ENCODE results near the gene FAM107B.

Gene FAM107B

DNA sequence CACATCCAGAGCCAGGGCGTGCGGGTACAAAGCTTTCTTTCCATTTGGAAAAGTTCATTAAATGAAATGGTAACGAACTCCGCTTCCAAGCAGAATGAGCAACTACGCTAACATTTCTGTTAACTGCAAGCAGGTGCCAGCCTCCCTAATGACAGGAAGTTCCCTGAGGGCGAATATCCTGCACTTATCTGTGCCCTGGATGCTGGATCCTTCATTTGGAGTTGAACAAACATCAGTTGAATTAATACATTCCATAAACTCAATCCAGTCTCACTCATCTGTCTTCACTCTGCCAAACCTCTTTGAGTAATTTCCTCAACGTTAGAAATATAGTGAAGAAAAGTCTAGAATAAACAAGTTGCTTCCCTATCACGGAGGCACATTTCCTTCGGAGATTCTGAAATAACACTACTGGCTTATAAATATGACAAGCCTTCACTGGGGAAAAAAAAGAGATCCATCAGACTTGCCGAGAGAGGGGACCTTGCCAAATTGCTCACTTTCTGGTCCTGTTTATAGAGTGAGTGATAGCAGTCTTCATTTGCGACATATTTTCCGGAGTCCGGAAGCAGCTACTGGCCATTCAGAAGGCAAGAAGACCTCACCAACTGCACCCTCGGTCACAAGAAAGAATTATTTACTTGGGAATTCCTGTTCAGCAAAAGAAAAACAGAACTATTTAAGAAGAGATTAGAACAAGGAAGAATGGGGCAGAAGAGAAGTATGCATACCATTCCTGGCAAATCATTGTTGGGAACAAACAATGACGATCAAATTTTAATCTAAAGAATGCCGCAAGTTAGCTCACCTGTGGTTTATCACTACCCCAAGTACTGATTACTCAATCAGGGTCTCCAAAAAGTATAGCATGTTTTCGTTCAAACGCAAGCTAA is 196.4 kb downstream of the FAM107B start:
- no peak for DNase-seq (ENCODE audit: low read depth)

DNA sequence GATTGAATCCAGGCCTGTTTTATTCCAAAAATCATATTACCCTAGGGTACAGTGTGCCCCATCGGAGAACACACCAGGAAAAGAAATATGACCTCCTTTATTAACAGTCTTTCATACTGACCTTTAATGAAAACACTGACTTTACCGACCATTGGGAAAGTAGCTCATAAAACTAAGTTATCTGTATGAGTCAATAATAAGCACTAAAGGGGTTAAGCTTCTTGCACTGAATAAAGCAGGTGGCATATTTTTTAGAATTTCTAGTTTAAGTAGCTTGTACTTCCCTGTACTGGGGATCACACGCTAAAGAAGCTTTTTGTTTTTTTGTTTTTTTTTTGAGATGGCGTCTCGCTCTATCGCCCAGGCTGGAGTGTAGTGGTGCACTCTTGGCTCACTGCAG is 199.8 kb downstream of the FAM107B start:
- no peak for DNase-seq (ENCODE audit: low read depth)

DNA sequence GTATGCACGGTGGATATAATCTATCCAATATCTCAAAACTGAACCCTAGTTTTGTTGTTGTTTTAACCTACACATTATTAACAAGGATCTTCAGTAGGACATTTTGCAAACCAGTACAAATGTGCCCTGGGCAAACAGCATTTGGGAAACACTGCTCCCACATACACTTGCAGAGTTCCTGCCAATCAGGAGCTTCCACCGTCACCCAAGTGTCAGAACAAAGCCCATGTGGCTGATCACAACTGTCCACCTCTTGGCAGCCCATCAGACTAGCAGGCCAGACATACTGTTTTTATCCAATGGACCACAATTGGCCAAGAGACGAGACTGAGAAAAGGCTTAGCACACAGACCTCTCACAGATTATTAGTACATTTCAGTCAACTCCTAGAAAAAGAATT is 200.4 kb downstream of the FAM107B start:
- no peak for DNase-seq (ENCODE audit: low read depth)

DNA sequence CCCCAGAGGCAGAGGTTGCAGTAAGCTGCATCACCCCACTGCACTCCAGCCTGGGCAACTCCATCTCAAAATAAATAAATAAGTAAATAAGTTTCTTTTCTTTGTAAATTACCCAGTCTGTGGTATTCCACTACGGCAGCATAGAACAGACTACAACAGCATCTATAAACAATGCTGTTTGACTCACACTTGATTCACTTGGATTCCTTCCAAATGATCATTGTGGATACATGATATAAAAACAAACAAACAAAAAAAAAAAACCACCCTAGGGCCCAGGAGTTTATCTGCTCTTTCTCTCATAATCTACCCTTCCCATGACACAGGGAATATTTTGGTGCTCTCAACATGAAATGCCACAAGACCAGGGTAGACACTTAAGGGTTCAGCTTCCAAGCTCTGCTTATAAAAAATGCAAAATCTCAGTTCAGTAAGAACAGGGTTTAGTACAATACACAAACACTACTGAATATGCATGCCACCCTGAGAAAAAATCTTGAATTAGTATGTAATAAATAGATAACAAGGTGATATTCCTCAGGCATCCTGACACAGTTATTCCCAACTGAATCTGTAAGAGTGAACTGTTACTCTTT is 200.9 kb downstream of the FAM107B start:
- no peak for DNase-seq (ENCODE audit: low read depth)

DNA sequence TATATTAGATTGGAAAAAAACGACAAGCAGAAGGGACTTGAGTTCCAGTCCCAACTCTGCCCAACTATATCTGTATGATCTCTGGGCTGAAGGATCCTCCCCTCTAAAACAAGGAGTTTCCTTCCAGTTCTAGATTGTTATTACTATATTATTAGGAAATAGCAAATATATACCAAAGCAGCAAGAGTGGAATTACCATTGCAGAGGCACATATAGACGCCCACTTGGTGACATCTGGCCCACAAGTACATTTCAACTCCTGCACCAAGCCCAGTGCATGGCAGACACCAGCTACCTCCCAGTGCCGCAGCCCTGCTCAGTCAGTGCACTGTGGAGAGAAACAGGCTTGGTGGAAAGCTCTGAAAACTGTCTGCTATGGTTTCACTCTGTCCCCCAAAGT is 201.9 kb downstream of the FAM107B start:
- no peak for DNase-seq (ENCODE audit: low read depth)

DNA sequence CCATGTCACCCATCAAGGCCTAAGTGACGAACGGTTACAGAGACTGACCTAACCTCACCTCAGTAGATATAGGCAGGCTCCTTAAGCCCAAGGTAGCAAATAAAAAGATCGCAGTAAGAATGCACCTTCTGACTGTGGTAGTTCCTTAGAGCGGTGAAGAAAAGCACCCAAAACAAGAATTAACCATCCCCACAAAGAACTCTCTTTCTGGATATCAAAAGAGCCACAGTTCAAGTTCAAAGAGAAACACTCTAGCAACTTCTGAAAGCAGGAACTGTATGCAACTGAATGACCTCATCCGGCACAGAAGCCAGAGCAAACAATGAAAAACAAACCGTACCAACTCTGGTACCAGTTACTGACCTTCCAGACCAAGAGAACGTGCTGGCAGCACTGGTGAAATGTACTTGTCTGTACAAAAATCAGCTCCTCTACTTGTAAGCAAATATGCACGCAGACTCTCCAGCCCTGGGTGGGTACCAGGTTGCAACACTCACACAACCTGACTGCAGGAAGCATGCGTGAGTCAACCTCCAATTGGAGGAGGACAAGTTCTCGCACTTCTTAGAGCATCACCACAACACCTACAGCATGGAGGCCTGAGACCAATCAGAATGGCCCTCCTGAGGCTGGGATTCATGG is 202.7 kb downstream of the FAM107B start:
- DNase-seq (ENCODE audit: low read depth), result peak; percentile 25

DNA sequence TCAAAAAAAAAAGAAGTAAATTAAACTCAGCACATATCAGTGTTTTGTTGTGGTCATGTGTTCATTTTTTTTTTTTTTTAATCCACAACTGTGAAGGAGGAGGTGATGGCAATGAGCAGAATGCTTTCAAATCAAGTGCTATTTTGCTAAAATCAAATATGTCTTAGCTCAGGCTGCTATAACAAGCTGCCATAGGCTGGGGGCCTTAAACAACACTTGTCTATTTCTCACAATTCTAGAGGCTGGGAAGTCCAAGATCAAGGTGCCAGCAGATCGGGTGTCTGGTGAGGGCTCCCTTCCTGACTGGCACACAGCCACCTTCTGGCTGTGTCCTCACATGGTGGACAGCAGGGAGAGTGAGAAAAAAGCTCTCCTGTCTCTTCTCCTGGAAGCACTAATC is 203.9 kb downstream of the FAM107B start:
- DNase-seq (ENCODE audit: low read depth), result no peak

DNA sequence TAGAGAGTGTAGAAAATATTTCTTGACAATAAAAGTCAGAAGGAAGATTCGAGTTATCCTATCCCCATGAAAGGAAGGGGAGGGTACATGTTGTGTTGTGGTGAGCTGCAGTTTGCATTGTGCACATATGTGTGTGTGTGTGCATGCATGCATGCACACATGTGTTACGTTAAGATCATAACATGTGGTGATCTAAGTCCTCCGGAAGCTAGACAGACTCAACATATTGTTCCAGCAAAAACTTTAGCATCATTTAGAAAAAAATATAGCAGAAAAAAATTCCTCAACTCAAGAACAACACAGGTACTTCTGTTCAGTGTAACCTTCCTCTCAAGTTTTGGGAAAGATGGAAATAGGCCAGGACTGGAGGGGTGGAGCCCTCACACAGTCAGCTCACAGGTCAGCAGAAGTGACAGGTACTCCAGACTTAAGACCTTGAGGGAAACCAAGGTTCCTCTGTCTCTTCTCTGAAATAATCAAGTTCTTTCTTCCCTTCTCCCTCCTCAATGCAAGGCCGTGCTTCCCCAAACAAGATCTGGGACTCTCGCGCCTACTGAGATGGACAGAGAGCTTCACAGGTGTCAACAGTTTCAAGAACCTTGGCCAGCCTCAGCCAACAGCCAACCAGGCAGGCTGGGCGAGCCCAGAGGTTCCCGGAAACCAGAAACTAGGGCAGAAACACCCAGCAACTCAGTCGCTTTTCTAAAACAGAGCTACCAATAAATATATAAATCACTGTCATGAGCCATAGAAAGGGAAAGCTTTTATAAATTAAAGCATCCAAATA is 205.2 kb downstream of the FAM107B start:
- no peak for DNase-seq (ENCODE audit: low read depth)

DNA sequence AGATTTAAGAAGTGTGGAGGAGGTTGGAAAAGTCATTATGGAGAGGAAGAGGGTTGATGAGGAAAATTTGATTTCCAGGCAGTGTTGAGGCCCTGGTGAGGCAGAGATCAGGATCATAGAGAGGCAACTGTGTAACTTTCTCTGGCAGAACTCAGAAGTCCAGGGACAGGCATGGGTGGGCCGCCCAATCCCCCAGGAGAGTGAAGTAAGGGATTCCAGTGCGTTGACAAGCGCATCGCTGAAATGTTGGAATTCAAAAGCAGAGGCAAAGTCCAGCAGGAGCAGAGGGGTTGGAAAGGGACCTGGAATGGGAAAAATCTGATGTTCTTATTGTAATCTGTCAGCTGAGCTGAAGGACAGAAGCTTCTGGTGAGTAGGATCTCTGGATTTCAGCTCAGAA is 207.3 kb downstream of the FAM107B start:
- DNase-seq (ENCODE audit: low read depth), result no peak

DNA sequence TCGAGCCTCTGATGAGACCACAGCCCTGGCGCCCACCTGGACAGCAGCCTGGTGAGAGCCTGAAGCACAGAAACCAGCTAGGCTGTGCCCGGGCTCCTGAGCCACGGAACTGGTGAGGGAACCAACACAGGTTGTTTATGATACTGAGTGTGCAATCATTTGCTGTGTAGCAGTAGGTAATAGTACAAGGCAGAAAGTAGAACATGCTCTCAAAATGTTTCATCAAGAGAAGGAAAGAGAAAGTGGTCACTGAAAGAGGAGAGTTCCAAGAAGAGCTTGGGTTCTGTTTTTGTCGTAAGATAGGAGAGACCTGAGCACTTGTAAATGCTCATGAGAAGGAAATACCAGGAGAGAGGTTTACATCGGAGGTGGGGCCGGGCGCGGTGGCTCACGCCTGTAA is 208.2 kb downstream of the FAM107B start:
- DNase-seq (ENCODE audit: low read depth), result no peak

DNA sequence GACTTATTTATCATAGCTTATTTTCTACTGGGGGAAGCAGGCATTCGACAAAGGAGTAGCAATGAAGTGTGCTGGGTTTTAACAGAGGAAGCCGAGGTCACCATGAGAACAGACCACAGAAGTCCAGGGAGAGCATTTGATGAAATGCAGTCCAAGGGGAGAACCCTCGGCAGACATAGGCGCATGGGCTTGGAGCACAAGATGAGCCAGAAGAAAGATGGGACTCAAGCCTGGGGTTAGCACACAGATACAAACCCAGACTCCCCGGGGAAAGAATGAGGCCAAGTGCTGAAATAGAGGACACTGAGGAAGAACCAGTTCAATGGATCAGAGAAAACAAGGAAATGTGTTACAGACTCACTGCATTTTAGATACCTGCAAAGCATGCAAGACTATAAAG is 209.5 kb downstream of the FAM107B start:
- no peak for DNase-seq (ENCODE audit: low read depth)

DNA sequence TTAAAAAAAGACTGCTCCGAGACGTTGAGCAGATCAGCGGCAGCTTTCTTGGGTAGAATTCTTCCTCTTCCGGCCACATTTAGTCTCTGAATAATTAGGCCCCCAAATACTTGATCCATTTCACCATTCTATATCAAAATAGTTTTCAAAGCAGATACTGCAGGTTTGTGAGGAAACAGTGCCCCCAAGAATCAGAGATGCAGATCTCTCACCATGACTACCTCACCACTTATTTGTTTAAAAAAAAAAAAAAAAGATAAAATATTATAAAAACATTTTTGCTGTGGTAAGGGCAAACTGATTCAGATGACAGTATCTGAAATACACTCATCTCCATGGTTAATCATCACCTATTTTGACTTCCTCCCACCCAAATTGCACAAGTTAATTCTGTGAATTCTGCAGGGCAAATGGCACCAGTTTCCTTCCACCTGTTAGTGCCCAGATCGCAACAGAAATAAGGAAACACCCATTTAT is 210.4 kb downstream of the FAM107B start:
- DNase-seq (ENCODE audit: low read depth), result no peak

DNA sequence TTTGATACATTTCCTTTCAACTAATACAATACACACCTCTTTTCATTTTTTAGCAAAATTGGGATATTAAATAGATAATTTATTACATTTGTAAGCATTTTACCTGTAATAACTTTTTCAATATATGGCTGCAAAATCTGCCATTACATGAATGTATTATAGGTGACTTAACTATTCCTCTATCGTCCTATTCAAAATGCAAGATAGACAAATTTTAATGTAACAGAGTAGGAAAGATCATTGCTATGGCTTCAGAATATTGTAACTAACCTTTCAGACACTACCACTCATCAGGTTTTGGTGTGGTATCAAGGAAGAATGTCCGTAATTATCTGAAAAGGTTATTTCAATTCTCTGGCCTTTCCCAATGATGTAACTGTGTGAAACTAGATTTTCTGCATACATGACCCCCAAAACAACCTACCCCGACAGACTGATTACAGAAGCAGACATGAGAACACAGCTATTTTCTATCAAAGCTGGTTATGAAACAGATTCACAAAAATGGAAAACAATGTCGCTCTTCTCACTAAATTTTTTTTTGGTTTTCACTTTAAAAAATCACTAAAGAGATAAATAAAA is 211.2 kb downstream of the FAM107B start:
- no peak for DNase-seq (ENCODE audit: low read depth)

DNA sequence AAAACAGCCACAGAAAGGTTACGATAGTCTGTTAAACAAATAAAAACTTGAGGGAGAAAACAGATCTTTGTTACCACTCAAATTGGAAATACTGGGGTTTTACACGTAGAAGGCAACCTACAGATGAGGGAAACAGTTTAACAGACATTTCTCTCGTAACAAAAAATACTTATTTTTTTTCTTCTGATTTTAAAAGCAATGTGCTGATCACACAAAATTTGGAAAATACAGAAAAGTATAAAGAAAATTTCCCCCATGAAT is 211.7 kb downstream of the FAM107B start:
- no peak for DNase-seq (ENCODE audit: low read depth)

DNA sequence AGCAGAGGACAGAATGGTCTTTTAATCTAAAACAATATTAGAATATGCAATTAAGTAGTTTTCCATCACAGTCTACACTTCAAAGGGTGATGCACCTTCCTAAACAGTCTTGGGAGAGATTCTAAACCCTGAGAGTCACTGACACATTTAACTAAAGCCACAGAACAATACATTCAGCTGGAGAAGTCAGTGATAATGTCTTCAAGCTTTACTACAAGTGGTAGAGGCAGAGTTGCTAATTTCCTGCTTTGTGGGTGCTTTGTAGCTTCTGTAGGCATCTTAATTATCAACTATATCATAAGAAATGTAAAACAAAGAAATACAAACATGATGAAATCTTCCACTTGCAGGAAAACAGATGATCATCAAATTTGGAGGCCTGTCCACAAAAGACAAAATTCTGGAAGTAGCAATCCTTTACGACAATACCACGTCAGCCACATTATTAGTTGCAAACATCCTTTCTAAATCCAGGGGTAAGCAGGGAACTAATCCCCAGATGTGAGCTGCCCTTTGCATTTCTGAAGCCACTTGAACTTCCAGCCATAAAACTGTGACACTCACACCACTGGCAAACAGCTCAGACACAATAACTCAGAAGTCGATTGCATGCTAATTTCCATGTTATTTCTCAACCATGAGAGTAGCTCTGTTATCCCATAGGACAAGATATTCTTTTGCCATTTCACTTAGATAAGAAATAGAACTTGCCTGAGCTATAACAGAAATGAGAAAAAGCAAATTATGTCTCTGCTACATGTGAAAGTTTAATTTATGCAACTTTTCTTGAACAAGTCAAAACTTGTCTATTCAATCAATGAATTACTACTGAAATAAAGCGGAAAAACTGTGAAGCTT is 212.2 kb downstream of the FAM107B start:
- no peak for DNase-seq (ENCODE audit: low read depth)

DNA sequence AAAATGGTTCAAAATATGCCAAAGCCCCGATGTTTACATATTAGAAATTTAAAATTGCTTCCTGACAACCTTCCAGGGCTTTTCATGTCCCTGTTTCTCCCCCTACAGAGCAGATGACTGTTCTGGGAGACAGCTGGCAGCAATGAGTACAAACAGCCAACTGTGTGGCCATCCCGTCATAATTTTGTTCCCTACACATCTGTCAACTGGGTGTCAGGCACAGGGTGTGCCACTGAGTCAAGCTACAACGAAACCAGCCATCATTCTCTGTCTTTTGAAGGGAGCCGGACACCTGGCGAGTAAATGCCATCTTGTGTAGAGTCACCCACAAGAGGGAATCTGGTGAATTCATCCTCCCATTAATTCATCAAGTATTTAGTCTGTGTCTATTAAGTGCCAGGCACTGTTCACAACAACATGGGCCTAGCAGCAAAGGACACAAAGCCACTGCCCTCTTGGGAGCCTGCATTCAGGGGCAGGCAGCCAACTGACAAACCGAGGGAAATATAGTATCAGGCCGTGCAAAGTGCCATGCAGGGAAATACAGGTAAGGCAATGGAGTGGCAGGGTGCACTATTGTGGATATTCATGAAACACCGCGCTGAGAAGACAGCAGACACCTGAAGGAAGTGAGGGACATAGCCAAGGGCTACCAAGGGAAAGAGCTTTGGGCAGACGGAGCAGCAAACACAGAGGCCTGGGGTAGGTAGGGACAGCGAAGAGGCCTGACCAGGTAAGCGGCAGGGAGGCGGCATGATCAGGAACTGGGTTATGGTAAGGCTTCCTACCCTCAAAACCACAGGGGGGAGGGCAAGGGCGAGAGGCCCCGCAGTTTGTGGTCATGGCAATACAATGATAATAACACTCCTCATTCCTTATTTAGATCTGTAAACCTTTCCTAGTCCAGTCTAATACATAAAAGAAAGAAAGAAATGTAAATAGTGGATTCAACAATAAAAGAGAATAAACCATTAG is 213.6 kb downstream of the FAM107B start:
- DNase-seq (ENCODE audit: low read depth), result no peak

DNA sequence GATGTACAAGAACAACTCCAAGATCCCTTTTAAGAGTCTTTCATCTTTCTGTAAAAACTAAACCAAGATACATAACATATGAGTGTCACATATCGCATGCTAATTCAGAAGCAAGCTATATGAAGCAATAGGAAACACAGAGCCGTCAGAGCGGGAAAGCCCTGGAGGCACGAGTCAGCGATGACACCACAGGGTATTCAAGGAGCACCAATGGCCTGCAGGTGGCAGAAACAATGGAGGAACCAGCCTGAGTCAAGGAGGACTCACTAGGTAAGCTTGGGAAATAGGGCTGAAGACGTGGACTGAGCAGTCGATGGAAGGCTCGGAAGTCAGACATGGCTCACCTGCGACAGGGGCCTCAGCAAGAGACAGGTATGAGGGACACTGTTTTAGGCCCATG is 214.4 kb downstream of the FAM107B start:
- DNase-seq (ENCODE audit: low read depth), result no peak

DNA sequence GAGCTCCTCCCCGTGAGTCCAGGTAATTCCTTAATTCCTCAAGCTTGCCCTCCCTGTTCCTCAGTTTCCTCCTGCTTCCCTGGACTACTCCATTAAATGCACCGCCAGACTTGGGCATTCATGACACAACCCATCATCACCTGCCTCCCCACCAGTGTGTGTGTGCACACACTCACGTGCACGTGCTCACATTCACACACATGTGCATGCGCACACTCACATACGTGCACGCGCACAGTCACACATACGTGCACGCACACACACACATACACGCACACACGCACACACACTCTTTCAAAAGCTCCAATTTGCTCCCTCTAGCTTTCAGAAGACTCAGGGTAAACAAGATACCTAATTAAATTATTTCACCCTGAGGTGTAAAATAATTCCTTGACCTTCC is 216.7 kb downstream of the FAM107B start:
- no peak for DNase-seq (ENCODE audit: low read depth)

DNA sequence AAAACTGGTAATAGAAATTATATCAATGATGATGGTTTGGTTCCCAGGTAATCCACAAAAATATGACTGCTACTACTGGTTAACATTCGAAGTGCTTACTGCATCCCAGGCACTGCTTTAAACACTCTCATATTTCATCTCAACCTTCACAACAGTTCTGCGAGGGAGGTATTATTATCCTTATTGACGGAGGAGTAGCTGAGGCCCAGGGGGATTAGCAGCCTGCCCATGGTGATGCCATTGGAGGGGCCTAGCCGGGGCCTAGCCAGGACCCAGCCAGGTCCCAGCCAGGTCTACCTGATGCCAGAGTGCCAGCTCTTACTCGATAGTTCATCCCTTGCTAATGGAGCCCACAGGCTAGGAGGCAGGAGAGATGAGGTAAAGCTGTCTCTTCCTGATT is 217.1 kb downstream of the FAM107B start:
- no peak for DNase-seq (ENCODE audit: low read depth)
